NCI-H345 treated with DMSO at 0.1 percent for 48 hours (cell line): ENCODE results near the gene EFHD1.
"Not testable (repeated sequence)": the region's sequence is repeated elsewhere in the genome, so short reads cannot be mapped to it uniquely, and the experiment has no call there.

Source experiments
- DNase-seq: peaks from one replicate; lab custom pipeline; 2025; ENCODE audit not compliant: unreplicated experiment; lab: John Stamatoyannopoulos, UW

The EFHD1 gene

DNA sequence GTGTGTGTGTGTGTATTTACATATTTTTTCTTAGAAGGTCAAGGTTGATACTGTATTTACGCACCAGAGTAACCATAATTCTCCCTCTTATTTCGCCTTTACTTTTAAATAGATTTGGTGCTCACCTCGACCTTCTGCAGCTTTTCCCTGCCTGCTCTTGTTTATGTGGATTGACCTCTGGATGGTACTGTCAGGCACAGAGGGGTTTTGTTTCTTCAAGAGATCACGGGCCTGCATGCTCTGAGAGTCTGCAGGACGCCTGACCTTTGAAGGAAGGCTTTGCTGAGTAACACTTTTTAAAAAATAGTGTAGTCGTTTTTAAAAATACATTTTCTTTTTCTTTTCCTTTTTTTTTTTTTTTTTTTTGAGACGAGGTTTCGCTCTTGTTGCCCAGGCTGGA is 18.1 kb upstream of the EFHD1 start:
- DNase-seq: no peak

DNA sequence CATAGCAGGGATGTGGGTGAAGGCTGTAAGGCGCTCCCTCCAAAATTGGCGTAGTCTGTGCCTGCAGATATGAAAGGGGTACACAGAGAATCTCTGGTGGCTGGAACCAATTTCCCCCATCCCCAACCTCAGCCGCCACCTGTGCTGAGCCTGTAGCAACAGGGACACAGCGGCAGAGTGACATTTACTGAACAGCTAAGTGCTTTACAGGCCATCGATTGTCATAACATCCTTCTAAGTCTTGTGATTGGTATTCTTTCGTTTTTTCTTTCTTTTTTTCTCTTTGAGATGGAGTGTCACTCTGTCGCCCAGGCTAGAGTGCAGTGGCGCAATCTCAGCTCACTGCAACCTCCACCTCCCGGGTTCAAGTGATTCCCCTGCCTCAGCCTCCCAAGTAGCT is 12.2 kb upstream of the EFHD1 start:
- no peak for DNase-seq

DNA sequence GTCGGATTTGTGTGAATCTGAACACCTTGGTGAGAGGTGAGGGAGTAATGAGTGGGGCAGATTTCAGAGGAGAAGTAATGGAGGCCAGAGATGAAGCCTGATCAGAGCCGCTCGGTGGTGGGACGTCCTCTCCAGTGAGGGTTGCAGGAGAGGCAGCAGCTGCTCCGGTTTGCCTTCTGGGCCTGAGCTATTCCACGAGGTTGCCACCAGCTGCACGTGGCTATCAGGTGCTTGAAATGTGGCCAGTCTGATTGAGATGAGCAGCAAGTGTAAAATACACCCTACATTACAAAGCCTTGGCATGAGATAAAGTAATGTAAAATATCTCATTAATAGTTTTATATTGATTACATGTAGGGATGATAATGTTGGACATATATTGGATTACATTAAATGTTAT is 10.8 kb upstream of the EFHD1 start:
- no peak for DNase-seq

DNA sequence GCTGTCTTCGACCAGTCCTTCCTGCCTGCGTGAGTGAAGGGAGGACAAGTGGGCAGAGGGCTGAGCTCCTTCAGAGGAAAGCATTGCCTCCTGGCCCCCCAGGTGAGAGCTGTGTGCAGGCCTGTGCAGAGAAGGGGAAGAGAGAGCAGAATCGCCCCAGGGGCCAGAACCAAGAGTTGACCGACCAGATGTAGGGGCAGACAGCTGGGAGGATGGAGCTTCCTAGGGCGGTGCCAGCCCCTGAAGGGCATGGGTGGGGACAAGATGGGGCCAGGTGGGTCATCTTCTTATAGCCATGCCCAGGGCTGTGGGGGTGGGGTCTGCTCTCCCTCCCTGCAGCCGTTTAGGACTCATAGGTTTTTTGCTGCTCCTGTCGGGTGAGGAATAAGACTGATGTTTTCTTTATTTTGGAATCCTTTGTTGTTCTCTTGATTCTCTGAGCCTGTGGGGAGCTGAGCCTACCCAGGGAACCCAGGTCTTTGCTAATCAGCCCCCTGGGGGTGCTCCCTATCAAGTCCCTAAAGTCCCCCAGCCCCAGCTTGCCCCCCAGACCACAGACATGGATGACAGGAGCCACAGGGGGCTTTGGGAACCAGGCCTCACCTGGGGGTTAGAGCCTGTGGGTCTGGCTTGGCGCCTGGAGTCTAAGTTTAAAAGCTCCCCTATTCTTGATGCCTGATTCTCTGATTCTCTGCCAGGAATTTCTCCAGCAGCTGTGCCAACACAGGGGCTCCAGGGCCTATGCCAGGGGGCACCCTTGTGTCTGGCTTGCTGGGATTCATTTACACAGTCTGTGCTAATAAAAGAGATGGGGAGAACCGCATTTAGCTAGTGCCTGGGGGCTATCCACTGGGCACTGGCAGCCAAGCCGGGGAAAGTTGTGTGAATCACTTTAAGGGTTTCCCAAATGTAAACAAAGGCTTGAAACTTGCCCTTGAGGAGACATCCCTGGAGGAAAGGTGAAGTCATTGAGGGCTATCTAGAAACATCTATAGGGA is 9.3 kb upstream of the EFHD1 start:
- peak; percentile 82 for DNase-seq

DNA sequence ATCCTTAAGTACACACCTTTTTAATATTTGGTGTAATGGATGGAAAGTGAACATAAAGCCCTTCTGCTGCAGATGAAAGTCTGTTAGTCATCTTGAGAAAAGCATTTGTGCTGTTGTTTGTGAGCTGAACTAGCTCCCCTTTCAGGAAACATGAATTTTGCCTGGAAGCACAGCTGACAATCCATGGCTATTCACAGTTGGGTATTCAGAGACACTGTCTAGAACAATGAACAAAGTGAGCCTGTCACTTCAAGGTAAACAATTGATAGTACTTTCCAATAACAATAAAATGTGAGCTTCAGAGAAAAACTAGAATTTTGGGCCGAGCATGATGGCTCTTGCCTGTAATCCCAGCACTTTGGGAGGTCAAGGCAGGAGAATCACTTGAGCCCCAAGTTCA is 6.8 kb upstream of the EFHD1 start:
- DNase-seq: no peak

DNA sequence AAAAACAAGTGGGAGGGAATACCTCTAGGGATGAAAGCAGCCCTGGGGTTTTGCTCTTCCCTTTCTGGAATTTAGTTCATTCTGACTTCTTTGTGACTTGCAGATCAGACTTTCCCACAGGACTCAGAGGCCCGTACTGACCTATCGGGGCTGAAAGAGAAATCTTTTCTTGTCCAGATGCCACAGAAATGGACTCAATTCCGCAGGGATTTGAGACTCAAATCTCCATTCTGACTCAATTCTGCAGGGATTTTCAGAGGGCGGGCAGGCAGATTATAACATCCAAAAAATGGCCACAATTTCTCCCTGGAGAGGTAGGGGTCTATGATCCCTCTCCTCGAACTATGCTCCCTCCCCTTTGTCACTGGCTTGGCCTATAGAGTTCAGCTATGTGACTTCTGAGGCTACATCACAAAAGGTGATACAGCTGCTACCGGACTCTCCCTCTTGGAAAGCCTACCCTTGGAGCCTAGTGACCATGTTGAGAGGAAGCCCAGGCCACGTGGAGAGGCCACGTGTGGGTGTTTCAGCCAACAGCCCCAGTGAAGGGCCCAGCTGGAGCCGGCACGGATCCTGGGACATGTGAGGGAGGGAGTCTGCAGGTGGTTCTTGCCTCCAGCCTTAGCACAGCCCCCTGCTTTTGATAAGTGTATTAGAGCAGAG is 4.8 kb upstream of the EFHD1 start:
- no peak for DNase-seq

DNA sequence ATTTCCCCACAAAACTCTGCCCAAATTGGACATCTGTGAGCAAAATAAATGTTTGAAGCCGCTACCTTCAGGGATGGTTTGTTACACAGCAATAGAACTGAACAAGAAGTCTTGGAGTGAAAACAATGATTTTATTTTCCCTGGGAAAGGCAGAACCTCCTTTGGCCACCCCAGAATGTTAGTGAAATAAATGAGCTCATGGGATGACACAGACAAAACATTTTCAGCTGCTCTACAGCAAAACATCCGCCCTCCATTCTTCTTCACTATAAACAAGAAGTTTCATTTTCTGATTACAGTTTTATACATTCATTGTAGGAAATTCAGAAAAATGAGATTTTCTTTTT is 4.3 kb upstream of the EFHD1 start:
- no peak for DNase-seq

DNA sequence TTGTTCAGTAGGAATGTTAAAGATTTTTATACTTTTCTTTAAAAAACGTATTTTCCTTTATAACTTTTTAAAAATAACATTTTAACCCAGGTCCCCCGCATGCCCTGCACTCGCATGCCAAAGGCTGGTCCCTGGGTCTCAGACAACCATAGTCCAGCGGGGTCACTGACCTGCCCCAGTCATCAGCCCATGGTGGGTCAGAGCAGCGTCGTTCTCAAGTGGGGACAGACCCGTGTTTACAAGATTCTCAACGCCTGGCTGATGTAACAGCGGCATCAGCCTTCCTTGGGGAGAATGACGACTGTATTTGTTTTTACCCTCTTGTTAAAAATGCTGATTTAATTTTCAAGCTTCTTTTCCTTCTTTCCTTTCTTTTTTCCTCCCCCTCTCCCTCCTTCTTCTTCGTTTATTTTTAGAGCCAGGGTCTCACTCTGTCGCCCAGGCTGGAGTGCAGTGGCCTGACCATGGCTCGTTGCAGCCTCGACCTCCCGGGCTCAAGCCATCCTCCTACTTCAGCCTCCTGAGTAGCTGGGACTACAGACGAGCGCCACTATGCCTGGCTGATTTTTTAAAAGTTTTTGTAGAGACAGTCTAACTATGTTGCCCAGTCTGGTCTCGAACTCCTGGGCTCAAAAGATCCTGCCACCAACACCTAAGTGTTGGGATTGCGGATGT is 1.0 kb upstream of the EFHD1 start:
- DNase-seq: no peak

DNA sequence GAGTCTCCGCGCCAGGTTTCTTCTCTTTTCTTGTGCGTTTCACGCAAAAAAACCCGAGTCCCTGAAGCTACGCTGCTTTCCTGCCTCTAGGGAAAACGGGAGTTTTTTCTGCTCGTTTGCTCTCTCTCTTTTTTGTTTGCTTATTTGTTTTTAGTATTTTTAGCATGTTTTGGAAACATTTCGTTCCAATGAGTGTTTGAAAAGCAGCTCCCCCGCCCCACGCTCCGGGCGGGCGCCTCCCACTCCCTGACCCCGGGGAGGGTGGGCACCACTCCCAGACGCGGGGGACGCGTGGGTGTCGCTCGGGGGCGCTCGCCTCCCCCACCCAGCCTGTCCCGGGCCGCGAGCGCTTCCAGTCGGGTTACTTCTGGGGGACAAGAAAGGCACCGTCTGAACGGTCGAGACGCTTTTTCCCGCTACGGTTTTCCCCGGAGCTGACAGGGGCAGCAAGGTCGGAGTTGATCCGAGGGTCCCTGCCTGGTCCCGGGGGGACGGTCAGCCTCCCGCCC is 446 bp upstream of the EFHD1 start:
- no peak for DNase-seq

DNA sequence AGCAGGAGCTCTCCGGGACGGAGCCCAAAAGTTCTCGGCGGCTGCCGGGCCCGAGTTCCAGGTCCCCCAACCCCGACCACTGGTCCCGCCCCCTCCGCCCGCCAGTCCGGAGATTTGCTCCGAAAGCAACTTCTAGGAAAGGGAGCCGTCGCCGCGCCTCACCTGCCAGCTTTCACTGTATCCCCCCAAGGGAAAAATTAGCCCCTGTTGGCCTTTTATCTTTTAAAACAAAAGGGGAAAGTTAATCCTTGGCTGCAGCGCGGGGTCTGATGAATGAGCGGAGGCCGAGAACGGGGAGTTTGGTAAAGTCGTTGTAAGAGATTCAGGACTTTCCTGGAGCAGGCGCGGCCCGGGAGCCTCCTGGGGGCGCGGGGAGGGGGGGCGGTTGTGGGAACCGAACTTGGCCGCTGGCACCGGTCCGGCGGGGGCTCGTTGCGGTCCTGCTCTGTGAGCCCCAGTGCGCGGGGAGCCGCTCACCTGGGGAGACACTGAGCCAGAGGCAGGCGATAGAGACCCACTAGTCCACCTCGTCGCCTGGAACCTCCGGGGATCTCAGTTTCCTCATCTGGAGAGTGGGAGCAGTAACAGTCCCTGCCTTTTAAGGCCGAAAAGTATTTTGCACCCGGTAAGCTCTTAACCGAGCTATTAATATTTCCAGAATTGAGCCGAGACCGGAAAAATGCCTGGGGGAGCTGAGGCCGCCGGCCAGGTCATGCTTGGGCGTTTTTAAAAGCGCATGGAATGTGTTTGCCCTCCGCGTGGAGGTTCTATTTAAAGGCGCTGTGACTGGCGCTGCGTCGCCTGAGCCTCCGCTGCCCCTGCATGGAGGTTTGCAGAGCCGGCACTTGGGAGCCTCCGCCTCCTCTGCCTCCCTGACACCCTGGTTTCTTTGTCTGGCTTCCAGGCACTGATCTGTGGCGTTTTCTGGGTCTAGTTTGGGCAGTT is 1.1 kb downstream of the EFHD1 start:
- DNase-seq: no peak

DNA sequence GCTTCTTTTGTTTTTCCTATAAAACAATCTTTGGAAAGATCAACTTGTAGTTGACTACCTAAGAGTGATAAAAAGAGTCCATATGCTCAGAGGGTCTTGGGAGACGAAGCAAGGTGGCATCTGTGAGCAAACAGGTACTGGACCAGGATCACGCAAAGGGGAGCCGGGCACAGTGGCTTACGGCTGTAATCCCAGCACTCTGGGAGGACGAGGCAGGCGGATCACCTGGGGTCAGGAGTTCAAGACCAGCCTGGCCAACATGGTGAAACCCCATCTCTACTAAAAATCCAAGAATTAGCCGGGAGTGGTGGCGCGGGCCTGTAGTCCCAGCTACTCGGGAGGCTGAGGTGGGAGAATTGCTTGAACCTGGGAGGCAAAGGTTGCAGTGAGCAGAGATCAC is 2.0 kb downstream of the EFHD1 start:
- DNase-seq: not testable (repeated sequence)

DNA sequence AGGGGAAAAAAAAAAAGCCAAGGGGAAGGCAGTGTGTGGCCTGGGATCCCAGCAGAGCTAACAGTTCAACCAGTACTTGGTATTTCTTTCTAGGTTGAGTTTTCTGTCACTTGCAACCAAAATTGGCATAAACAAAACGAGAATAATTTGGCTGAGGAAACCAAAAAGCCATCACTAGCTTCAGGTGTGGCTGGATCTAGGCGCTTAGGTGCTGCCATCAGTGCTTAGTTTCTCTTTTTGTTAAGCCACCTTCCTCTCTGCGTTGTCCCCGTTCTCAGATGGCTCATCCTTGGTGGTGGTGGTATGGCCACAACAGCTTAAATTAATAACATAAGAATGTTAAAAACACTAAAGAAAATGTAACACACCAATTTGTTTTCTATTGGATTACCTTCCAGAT is 2.4 kb downstream of the EFHD1 start:
- no peak for DNase-seq

DNA sequence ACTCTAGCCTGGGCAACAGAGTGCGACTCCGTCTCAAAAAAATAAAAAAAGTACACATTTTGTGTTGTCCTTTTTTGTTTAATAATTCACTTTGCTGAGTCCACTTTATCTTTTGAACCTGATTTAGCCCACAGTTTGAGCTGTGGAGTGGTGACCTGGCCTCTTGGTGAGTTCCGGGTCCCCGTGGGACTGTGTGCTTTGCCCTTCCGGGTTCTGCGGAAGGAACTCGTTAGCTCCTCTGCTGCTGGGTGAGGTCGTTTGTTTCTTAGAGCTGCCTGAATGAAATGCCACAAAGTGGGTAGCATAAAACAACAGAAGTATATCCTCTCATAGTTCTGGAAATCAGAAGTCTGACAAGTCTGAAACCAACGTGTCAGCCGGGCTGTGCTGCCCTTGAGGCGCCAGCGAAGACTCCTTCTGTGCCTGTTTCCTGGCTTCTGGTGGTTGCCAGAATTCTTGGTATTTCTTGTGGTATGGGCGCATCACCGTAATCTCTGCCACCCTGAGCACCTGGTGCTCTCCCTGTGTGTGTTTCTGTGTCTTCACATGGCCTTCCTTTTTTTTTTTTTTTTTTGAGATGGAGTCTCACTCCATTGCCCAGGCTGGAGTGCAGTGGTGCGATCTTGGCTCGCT is 3.5 kb downstream of the EFHD1 start:
- DNase-seq: no peak

DNA sequence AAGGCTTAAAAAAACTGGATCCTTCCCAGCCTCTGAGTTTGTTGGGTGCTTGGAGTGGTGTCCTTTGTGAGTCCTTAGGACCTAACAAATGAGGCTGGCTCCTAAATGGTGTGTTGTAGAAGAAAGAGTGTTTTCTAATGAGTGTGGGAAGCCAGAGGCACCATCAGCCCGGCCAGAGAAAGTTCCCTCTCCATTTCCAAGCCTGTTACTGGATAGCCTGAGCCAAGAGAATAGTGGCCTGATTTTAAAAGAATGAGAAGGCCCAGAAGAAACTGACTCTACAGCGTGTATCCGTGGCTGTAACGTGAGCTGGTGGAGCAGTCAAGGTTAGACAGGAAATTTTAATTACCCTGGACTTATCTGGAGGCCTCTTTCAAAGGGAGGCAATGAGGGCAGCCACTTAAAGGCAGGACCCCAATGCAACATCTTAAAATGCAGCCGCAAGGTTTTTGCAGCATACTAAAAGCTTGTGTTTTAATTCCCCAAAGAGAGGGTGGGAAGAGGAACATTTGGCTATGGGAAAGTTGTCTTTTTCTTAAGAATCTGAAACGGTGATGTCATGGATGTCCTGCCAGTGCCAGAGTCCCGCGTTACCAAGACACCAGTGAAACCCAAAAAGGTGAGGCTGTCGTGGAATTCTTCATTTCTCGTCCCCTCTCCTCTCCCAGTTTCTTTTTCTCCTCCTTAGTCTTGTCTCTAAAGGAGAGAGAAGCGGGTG is 4.6 kb downstream of the EFHD1 start:
- no peak for DNase-seq

DNA sequence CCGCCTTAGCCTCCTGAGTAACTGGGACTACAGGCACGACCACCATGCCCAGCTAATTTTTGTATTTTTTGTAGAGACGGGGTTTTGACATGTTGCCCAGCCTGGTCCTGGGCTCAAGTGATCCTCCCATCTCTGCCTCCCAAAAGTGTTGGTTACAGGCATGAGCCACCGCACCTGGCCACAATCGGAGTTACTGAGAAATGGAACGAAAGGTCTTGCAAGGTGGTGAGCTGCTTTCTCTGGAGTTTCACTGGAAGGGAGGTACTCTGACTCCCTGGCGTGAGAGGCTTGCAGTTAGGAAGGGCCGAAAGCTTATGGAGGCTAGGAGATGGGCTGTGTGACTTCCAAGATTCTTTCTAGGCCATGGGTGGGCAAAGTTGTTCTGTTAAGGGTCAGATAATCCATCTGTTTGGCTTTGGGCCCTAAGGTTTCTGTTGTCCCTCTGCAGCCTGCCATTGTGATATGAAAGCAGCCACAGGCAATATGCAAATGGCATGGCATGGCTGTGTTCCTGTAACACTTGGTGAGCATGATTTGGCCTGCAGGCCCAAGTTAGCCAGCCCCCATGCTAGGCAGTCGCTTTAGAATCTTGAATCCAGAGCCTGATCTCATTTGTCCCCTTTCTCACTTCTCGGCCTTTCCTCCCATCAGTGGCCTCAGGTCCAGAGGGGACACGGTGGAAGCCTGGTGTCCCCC is 7.9 kb downstream of the EFHD1 start:
- no peak for DNase-seq

DNA sequence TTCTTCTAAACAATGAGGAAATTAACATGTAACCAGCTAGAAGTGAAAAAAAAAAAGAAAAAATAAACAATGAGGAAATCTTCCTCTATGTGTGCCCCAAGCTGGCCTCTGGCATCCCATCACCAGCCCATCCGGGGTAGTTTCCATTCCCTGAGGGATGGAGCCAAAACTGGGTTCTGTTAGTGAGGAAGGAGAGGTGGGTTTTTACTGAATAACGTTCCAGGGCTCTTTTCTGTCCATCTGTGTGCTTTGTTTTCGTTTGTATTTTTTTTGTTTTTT is 9.7 kb downstream of the EFHD1 start:
- DNase-seq: no peak

DNA sequence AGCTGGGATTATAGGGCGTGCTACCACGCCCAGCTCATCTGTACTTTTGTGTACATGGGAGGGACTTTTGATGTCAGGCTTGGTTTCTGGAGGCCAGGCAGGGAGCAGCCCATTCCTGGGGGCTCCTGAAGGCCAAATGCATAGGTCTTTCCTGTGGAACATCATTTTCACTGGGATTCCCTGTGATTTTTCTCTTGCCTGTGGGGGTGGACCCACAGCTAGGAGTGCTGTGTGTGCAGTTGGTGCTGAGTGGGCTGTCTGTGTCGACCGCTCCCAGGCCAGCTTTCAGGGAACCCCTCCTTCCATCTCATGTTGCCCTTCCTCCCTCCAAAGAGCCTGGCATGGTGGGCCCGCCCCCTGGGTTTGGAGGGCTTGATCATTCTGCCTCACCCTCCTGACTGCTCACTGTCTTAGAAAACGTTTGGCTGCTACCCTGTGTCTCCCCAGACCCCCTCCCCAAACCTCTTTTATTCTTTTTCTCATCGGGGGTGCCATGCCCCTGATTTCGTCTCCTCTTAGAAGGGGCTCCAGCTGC is 10.5 kb downstream of the EFHD1 start:
- DNase-seq: no peak

DNA sequence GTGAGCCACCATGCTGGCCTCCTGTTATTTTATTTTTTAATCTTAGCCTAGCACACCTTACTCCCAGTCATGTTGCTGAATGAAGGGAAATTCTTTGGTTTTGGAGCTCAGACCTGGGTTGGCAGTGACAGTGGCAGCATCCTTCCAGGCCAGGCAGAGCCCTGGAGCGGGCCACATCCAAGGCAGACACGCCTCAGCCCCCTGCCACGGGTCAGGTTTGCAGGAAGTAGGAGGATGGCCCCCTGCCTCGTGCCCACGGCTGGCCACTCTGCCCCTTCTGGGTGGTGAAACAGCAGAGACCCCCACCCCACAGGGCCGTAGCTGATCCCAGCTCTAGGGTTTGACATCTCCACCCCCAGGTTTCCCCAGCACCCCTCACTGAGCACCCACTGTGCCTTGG is 11.7 kb downstream of the EFHD1 start:
- no peak for DNase-seq

DNA sequence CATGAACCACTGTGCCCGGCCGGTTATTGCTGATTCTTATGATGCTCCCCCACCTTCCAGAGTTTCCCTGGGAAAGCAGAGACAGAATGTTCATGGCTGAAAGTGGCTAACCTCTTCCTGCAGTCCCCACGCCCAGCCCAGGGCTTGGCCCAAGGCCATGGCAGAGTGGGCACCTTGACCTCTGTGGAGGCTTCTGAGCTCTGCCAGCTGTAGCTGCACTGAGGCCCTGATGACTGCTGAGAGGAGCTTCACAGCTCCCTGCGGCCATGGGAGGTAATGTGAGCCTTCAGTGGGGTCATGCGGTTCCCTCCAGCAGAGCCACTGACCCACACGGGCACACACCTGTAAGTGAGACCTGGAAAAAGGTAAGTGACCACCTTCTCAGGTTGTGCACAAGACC is 13.3 kb downstream of the EFHD1 start:
- DNase-seq: no peak
